ENCODE measurements around the gene SDR39U1.

DNA sequence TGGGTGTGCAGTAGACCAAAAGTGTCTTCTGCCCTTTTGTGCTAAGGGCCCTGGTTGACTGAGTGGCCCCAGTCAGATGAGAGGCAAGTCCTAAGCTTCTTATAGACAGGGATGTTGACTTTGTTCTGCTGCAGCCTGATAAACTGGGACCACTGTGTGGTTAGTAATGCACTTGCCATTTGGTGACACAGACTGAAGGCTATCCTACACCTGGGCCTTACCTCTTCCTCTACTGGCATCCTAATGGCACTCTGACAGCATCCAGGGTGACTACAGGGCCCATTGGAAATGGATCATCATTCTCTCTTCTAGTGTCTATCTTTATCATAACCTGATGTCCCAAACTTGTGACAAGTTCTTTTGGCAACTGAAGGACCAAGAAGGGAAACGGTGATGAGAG lies 3.3 kb downstream of the SDR39U1 start:
- no peak for TF ChIP-seq CTCF (IDR thresholded peaks at IDR 0.05)
- no peak for TF ChIP-seq POLR2A (IDR thresholded peaks at IDR 0.05)

All from thyroid gland (tissue), 4 donors.